NCI-H128 (cell line): Measurements from ENCODE around the gene CA9.
A peak's percentile ranks its signal among the peaks of the same experiment; 100 is the strongest.

Source experiments
- DNase-seq: peaks from one replicate; lab custom pipeline; 2025; ENCODE audit not compliant: unreplicated experiment; lab: John Stamatoyannopoulos, UW

CA9 gene

DNA sequence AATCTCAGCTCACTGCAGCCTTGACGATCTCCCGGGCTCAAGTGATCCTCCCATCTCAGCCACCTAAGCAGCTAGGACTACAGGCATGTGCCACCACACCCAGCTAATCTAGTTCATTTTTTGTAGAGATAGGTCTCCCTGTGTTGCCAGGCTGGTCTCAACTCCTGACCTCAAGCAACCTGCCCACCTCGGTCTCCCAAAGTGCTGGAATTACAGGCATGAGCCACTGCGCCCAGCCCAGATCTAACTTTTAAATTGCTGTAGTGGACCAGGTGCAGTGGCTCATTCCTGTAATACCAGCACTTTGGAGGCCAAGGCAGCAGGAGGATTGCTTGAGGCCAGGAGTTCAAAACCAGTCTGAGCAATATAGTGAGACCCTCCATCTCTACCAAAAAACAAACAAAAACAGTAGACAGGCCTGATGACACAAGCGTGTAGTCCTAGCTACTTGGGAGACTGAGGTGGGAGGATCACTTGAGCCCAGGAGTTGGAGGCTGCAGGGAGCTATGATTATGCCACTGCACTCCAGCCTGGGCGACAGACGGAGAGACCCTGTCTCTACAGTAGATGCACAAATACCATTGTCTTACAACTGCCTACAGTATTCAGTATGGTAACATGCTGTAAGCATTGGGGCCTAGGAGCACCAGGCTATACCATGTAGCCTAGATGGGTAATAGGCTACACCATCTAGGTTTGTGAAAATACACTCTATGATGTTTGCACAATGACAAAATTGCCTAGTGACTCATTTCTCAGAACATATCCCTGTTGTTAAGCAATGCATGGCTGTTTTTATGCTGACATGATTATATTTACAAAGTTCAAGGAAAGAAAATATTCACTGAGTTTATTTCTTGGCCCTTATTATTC, 21.5 kb upstream of the CA9 start:
- DNase-seq: no peak

- no peak for DNase-seq
Measured at GRCh38 chr9:35652829-35653209, 20.9 kb upstream of the CA9 start.

DNA sequence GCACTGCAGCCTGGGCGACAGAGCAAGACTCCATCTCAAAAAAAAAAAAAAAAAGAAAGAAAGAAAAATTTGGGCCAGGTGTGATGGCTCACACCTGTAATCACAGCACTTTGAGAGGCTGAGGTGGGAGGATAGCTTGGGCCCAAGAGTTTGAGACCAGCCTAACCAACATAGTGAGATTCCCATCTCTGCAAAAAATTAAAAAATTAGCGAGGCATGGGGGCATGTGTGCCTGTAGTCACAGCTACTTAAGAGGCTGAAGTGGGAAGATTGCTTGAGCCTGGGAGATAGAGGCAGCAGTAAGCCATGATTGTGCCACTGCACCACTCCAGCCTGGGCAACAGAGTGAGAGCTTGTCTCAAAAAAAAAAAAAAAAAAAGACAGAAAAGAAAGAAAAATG, 20.1 kb upstream of the CA9 start:
- DNase-seq: no peak

GRCh38 chr9:35656348-35656747, 17.4 kb upstream of the CA9 start:
- DNase-seq: no peak

- no peak for DNase-seq
Measured at GRCh38 chr9:35656831-35657545, 16.7 kb upstream of the CA9 start.

- peak; percentile 98 for DNase-seq
Measured at GRCh38 chr9:35657546-35658136, 16.1 kb upstream of the CA9 start, which contains the start of gene RMRP. Gene RMRP, minus strand, starts transcription at chr9:35658019.

DNA sequence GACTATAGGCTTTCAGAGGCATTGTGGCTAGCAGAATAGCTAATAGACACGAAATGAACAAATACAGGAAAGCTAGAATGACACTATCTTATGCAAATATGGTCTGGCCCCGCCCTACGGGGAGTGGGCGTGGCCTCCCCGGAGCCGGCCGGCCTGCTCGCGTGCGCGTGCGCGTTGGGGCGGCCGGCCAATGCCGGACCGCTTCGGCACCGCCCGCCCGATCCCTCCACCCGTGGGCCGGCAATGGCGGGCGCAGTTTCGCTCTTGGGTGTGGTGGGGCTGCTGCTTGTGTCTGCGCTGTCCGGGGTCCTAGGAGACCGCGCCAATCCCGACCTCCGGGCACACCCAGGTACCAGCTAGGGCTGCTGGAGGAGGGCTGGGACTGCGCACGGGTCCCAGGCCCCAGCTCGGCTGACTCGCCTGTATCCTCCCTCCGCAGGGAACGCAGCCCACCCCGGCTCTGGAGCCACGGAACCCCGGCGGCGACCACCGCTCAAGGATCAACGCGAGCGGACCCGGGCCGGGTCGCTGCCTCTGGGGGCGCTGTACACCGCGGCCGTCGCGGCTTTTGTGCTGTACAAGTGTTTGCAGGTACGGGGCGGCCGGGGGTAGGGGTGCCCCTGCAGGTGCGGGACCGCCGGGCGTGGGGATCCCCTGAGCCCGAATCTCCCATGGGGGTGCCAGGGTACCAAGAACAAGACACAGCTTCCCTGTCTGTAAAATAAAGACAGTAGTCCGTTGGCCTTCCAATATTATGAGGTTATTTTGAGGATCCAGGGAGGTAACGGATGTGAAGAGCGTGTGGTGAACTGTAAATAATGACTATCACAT, 15.4 kb upstream of the CA9 start, which contains the start of gene CCDC107:
Gene CCDC107, plus strand, starts transcription at position 156 of the 831 bp plus-strand sequence. Its CDS starts 88 bp downstream, at position 244.
- peak; percentile 83 for DNase-seq

GRCh38 chr9:35658968-35659220, 14.8 kb upstream of the CA9 start:
- no peak for DNase-seq

GRCh38 chr9:35659340-35659739, 14.4 kb upstream of the CA9 start:
- DNase-seq: no peak

DNA sequence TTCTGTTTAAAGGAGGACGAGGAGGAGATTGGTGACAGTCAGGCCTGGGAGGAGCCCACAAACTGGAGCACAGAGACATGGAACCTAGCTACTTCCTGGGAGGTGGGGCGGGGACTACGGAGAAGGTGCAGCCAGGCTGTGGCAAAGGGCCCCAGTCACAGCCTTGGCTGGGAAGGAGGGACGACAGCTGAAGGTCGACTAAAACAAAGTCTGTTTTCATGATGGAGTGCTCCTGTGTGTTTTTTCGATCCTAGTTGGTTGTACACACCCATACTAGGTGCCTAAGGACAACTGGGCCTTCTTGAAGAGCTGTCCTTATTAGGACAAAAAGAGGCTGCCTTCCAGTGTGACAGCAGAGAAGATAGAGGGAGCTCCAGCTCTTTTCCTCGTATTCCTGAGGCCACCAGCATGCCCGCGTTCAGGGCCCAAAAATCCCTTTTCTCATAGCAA, 12.7 kb upstream of the CA9 start:
- DNase-seq: no peak

DNA sequence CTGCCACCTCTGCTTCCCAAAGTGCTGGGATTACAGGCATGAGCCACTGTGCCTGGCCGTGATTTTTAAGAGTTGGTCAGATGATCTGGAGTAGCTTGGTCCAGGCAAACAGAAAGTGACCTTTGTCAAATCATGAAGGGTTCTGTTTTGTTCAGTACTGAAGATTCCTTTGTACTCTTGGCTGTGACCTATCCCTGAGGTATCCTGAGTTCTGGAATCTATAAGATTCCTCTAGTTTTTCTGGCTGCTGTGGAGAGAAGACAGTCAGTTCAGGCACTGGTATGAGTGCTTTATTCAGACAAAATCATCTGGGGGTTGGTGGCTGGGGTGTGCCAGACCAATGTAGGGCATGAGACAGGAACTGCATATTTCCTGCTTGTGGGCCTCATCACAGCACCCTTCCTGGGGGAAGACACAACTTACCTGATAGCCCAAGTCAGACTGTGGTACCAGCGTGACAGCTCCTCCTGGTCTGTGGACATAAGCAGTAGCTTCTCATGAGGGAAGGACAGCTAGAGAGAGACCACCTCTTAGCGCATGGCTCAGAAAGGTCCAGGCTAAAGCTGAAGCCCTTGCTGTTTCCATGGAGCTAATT, 11.9 kb upstream of the CA9 start:
- no peak for DNase-seq

GRCh38 chr9:35662437-35662836, 11.3 kb upstream of the CA9 start:
- DNase-seq: no peak

- DNase-seq: peak; percentile 73
Measured at GRCh38 chr9:35664531-35665470, 8.9 kb upstream of the CA9 start, which contains the start of gene ARHGEF39. Gene ARHGEF39, minus strand, starts transcription at chr9:35665195. Its CDS starts 26 bp downstream, at chr9:35665169.

GRCh38 chr9:35665471-35665818, 8.3 kb upstream of the CA9 start:
- no peak for DNase-seq

DNA sequence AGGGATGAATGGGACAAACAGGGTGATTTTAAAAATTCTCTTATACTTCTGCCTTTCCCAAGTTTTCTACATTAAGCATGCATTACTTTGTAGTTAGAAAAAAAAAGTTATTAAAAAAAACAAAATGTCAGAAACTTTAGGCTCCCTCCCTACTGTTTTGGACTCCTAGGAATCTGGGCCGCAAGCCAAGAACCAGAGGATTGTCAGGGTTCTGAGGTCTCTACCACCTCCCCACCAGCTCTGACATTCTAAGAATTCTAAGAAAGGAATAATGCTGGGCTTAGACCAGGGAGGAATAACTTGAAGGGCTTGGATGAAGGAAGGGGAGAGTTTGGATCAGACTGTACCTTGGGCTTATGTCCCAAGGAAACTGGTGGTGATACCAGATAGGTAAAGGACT, 7.7 kb upstream of the CA9 start:
- no peak for DNase-seq

DNA sequence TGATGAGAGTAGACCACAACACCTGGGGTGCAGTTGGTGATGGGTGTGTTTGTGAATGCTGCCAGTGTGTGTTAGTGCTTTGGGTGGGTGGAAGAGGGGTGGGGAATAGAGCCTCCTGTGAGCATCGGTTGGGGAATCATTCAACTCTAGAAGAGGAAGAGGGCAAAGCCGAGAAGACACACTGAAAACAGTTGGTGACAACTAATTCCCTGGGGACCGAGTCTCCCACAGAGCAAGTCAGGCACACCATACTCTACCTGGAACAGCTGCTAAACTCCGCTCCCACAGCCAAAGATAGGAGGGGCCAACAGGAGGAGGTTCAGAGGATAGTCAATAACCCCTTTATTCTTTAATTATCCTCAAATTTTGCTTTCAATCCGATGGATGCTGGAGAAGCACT, 7.2 kb upstream of the CA9 start:
- DNase-seq: no peak

DNA sequence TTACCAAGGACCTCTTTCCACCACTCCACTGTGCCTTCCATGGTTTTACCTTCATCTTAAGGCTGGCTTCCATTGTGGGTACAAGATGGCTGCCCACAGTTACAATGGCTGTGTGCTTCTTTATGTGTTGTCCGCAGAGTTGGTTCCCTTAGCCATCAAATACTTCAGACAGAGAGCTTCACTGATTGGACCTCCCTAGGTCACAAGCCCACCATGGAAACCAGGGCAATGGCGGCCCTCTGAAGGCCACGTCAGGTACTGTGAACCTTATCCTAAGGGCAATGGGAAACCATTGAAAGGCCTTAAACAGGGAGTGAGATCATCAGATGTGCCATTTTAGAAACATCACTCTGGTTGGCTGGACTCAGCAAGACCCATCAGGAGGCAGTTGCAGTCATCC, 5.8 kb upstream of the CA9 start:
- no peak for DNase-seq

- DNase-seq: no peak
Measured at GRCh38 chr9:35669331-35670145, 4.2 kb upstream of the CA9 start.

- no peak for DNase-seq
Measured at GRCh38 chr9:35674025-35674361, 265 bp downstream of the CA9 start.
